Mucosa of gallbladder (tissue), 1 donor: ENCODE results near the gene TTC16. TPM values are rescaled to one million over a fixed set of nuclear protein-coding genes. Genes with fewer than 3 reads are reported as not detected.

Source experiments
- DNase-seq: peaks from one replicate; pipeline ENCODE4 v3.0.0-alpha.2; 2020; ENCODE audit warnings: low spot score
- total RNA-seq: library from RNA; stranded (reverse); gene quantifications from one replicate; pipeline ENCODE4 v1.2.1, GENCODE V29; 2021
- donor health status: DM: no; HTN: no; CAD: no.

Gene TTC16
- total RNA-seq, 1 donor from 2014 or later = 0.26 TPM

- no peak for DNase-seq
Observed at GRCh38 chr9:127720031-127720864, 4.4 kb downstream of the TTC16 start.

GRCh38 chr9:127720865-127721227 is 5.0 kb downstream of the TTC16 start:
- DNase-seq = no peak

- DNase-seq = no peak
Observed at GRCh38 chr9:127721391-127721821, 5.5 kb downstream of the TTC16 start.

GRCh38 chr9:127722055-127722745 is 6.3 kb downstream of the TTC16 start:
- no peak for DNase-seq

- DNase-seq = no peak
Observed at GRCh38 chr9:127723013-127723412, 7.1 kb downstream of the TTC16 start.

GRCh38 chr9:127723444-127723843 is 7.6 kb downstream of the TTC16 start:
- no peak for DNase-seq

GRCh38 chr9:127724012-127724411 is 8.1 kb downstream of the TTC16 start:
- DNase-seq = no peak

- no peak for DNase-seq
Observed at GRCh38 chr9:127726871-127727270, 11.0 kb downstream of the TTC16 start.

GRCh38 chr9:127728808-127729207 is 12.9 kb downstream of the TTC16 start:
- DNase-seq = no peak

- no peak for DNase-seq
Observed at GRCh38 chr9:127729522-127730256, 13.8 kb downstream of the TTC16 start.

GRCh38 chr9:127730262-127730661 is 14.4 kb downstream of the TTC16 start:
- DNase-seq = no peak

GRCh38 chr9:127730799-127731410 is 15.0 kb downstream of the TTC16 start:
- no peak for DNase-seq

- peak; percentile 43 for DNase-seq
Observed at GRCh38 chr9:127731938-127732337, 16.1 kb downstream of the TTC16 start.

- DNase-seq = no peak
Observed at GRCh38 chr9:127732444-127732843, 16.6 kb downstream of the TTC16 start.

- DNase-seq = no peak
Observed at GRCh38 chr9:127733614-127734013, 17.7 kb downstream of the TTC16 start.

- DNase-seq = no peak
Observed at GRCh38 chr9:127734247-127734746, 18.4 kb downstream of the TTC16 start.

GRCh38 chr9:127734747-127735529 is 19.1 kb downstream of the TTC16 start, which contains the start of gene TOR2A:
TOR2A (minus strand) TSS chr9:127735294; CDS start chr9:127735270, 24 bp downstream.
- DNase-seq = peak; percentile 97

- DNase-seq = no peak
Observed at GRCh38 chr9:127735530-127736185, 19.8 kb downstream of the TTC16 start.

GRCh38 chr9:127738666-127739065 is 22.8 kb downstream of the TTC16 start:
- no peak for DNase-seq

- no peak for DNase-seq
Observed at GRCh38 chr9:127739614-127740330, 23.9 kb downstream of the TTC16 start.
